ENCODE measurements around the gene TCAP.
"Not testable (repeated sequence)": the region's sequence is repeated elsewhere in the genome, so short reads cannot be mapped to it uniquely, and the experiment has no call there.

TCAP gene

GRCh38 chr17:39701012-39701783 is 36.0 kb downstream of the TCAP start:
- H3K36me3 ChIP-seq (replicated peaks), result no peaks in the 10 kb centered on the region
- peaks cover 3% of the 10 kb centered on the region; the same call in 1 of the 2 replicates for H3K4me1 ChIP-seq
- no peak for DNase-seq (ENCODE audit: low spot score in 2 of 2)
- H3K4me3 ChIP-seq, result no peak overlapping the region
- in situ Hi-C loops (cut with MboI; ENCODE audit: low sequenced_read_pairs), result no loop called here
- no peaks in the 10 kb centered on the region for H3K9me3 ChIP-seq
- H3K27me3 ChIP-seq (ENCODE audit: low read depth), result no peaks in the 10 kb centered on the region

- no peak for DNase-seq (ENCODE audit: low spot score in 2 of 2)
- H3K36me3 ChIP-seq (replicated peaks), result no peaks in the 10 kb centered on the region
- no peaks in the 10 kb centered on the region for H3K9me3 ChIP-seq
- no peak overlapping the region for H3K4me3 ChIP-seq
- peaks cover 3% of the 10 kb centered on the region; the same call in 1 of the 2 replicates for H3K4me1 ChIP-seq
- no peaks in the 10 kb centered on the region for H3K27me3 ChIP-seq (ENCODE audit: low read depth)
- in situ Hi-C loops (cut with MboI; ENCODE audit: low sequenced_read_pairs), result no loop called here
These were observed 36.8 kb downstream of the TCAP start for GRCh38 chr17:39701784-39702422.

- in situ Hi-C loops (cut with MboI; ENCODE audit: low sequenced_read_pairs), result no loop called here
- Histone ChIP-seq H3K4me1 (peaks cover 3% of the 10 kb centered on the region; the same call in 1 of the 2 replicates), H3K36me3 (replicated peaks) (no peaks in the 10 kb centered on the region), H3K27me3 (ENCODE audit: low read depth) (no peaks in the 10 kb centered on the region), H3K4me3 (no peak overlapping the region), H3K9me3 (no peaks in the 10 kb centered on the region)
- no peak for DNase-seq (ENCODE audit: low spot score in 2 of 2)
These were observed 38.0 kb downstream of the TCAP start for GRCh38 chr17:39702901-39703893.

GRCh38 chr17:39703913-39704312 is 38.8 kb downstream of the TCAP start:
- Histone ChIP-seq H3K36me3 (replicated peaks) (no peaks in the 10 kb centered on the region), H3K27me3 (ENCODE audit: low read depth) (no peaks in the 10 kb centered on the region), H3K9me3 (no peaks in the 10 kb centered on the region), H3K4me1 (peaks cover 3% of the 10 kb centered on the region; the same call in 1 of the 2 replicates), H3K4me3 (no peak overlapping the region)
- in situ Hi-C loops (cut with MboI; ENCODE audit: low sequenced_read_pairs), result no loop called here
- no peak for DNase-seq (ENCODE audit: low spot score in 2 of 2)

GRCh38 chr17:39704821-39705551 is 39.8 kb downstream of the TCAP start:
- Histone ChIP-seq H3K4me3 (no peak overlapping the region), H3K36me3 (replicated peaks) (no peaks in the 10 kb centered on the region), H3K27me3 (ENCODE audit: low read depth) (no peaks in the 10 kb centered on the region), H3K4me1 (peaks cover 3% of the 10 kb centered on the region; the same call in 1 of the 2 replicates), H3K9me3 (no peaks in the 10 kb centered on the region)
- no peak for DNase-seq (ENCODE audit: low spot score in 2 of 2)
- in situ Hi-C loops (cut with MboI; ENCODE audit: low sequenced_read_pairs), result no loop called here

- Histone ChIP-seq H3K4me3 (no peak overlapping the region), H3K36me3 (replicated peaks) (no peaks in the 10 kb centered on the region)
- in situ Hi-C loops (cut with MboI; ENCODE audit: low sequenced_read_pairs), result no loop called here
These were observed 40.7 kb downstream of the TCAP start for GRCh38 chr17:39705786-39706348.

GRCh38 chr17:39706383-39706782 is 41.2 kb downstream of the TCAP start:
- no peak overlapping the region for H3K4me3 ChIP-seq
- H3K4me1 ChIP-seq, result peaks cover 3% of the 10 kb centered on the region; the same call in 1 of the 2 replicates
- no peaks in the 10 kb centered on the region for H3K9me3 ChIP-seq
- in situ Hi-C loops (cut with MboI; ENCODE audit: low sequenced_read_pairs), result no loop called here
- no peak for DNase-seq (ENCODE audit: low spot score in 2 of 2)
- no peaks in the 10 kb centered on the region for H3K36me3 ChIP-seq (replicated peaks)
- no peaks in the 10 kb centered on the region for H3K27me3 ChIP-seq (ENCODE audit: low read depth)

More at GRCh38 chr17:39705786-39706348, 40.7 kb downstream of the TCAP start:
- DNase-seq (ENCODE audit: low spot score in 2 of 2), result no peak
- no peaks in the 10 kb centered on the region for H3K27me3 ChIP-seq (ENCODE audit: low read depth)
- H3K4me1 ChIP-seq, result peaks cover 3% of the 10 kb centered on the region; the same call in 1 of the 2 replicates
- no peaks in the 10 kb centered on the region for H3K9me3 ChIP-seq

GRCh38 chr17:39706921-39707337 is 41.8 kb downstream of the TCAP start:
- in situ Hi-C loops (cut with MboI; ENCODE audit: low sequenced_read_pairs), result no loop called here
- H3K9me3 ChIP-seq, result no peaks in the 10 kb centered on the region
- H3K4me3 ChIP-seq, result no peak overlapping the region
- H3K4me1 ChIP-seq, result peaks cover 3% of the 10 kb centered on the region; the same call in 1 of the 2 replicates
- DNase-seq (ENCODE audit: low spot score in 2 of 2), result no peak
- H3K27me3 ChIP-seq (ENCODE audit: low read depth), result no peaks in the 10 kb centered on the region
- no peaks in the 10 kb centered on the region for H3K36me3 ChIP-seq (replicated peaks)

GRCh38 chr17:39709319-39709997 is 44.3 kb downstream of the TCAP start:
- DNase-seq (ENCODE audit: low spot score in 2 of 2), result no peak
- no peaks in the 10 kb centered on the region for H3K36me3 ChIP-seq (replicated peaks)
- in situ Hi-C loops (cut with MboI; ENCODE audit: low sequenced_read_pairs), result no loop called here
- no peak overlapping the region for H3K4me3 ChIP-seq
- H3K4me1 ChIP-seq, result no peaks in the 10 kb centered on the region
- H3K27me3 ChIP-seq (ENCODE audit: low read depth), result no peaks in the 10 kb centered on the region
- no peaks in the 10 kb centered on the region for H3K9me3 ChIP-seq

GRCh38 chr17:39709998-39710964 is 45.1 kb downstream of the TCAP start:
- H3K36me3 ChIP-seq (replicated peaks), result no peaks in the 10 kb centered on the region
- no peaks in the 10 kb centered on the region for H3K27me3 ChIP-seq (ENCODE audit: low read depth)
- no peaks in the 10 kb centered on the region for H3K4me1 ChIP-seq
- H3K9me3 ChIP-seq, result no peaks in the 10 kb centered on the region
- in situ Hi-C loops (cut with MboI; ENCODE audit: low sequenced_read_pairs), result no loop called here
- DNase-seq (ENCODE audit: low spot score in 2 of 2), result no peak
- H3K4me3 ChIP-seq, result no peak overlapping the region

- H3K36me3 ChIP-seq (replicated peaks); H3K4me1 ChIP-seq; H3K27me3 ChIP-seq (ENCODE audit: low read depth); DNase-seq (ENCODE audit: low spot score in 2 of 2); H3K4me3 ChIP-seq; in situ Hi-C loops (cut with MboI; ENCODE audit: low sequenced_read_pairs); H3K9me3 ChIP-seq: not testable (repeated sequence)
These were observed 45.9 kb downstream of the TCAP start for GRCh38 chr17:39711071-39711470.
